HG02938 (cell line): Measurements from ENCODE around the gene KIRREL2.
"Not testable (repeated sequence)": the region's sequence is repeated elsewhere in the genome, so short reads cannot be mapped to it uniquely, and the experiment has no call there.

Source experiments
- ATAC-seq: cut with Tn5 transposase; IDR thresholded peaks from one replicate; pipeline ENCODE4 v1.9.1; 2021; ENCODE audit warnings: mild to moderate bottlenecking, moderate library complexity; ENCODE audit not compliant: unreplicated experiment

Gene KIRREL2

DNA sequence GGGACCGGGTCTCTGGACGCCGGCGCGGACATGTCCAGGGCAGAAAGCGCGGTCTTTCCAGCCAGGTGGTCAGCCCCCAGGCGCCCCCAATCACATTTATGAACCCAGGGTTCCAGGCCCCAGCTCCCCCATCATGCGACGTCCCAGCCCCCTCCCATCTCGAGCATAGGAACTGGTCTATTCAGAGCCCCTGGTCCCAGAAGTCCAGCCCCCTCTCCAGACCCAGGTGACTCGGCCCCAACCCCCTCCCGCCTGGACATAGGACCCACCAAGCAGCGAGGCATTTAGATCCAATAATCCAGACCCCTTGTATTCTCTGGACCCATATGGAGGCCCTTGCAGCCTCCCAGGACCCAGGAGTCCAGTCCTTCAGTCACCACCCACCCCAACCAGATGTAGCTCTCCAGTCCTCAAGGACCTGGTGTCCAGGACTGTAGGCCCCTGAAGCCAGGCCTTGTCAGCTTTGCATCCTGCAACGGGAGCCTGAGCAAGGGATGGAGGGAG, 12.2 kb downstream of the KIRREL2 start:
- ATAC-seq: no peak

DNA sequence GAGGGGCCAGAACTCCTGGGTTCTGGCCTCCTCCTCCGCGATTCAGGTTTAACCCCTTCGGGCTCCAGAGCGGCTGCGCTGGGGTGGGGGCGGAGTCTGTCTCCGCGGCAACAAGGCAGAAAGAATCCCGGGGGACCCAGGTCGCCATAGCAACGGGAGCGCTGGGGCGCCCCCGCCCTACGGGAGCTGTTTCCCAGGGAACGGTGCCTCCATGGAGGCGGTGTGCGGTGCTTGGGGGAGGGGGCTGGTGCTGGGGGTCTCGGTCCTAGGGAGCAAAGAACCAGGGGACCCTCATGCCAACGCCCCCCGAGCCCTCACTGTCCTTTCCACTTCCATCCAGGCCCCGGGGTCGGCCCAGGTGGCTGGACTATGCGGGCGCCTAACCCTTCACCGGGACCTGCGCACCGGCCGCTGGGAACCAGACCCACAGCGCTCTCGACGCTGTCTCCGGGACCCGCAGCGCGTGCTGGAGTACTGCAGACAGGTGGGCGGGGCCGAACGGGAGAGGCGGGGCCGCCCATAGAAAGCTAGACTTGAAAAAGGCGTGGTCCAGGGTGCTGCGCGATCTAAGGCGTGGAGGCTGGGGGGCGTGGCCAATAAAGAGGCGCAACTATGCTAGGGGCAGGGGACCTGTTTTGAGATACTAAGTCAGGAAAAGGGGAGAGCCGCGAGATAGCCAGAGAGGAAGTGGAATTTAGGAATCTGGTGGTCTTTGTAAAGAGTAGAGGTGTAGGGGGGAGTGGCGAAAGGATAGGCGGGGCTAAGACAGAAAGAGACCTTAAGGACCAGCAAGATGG, 12.8 kb downstream of the KIRREL2 start:
- ATAC-seq: no peak

DNA sequence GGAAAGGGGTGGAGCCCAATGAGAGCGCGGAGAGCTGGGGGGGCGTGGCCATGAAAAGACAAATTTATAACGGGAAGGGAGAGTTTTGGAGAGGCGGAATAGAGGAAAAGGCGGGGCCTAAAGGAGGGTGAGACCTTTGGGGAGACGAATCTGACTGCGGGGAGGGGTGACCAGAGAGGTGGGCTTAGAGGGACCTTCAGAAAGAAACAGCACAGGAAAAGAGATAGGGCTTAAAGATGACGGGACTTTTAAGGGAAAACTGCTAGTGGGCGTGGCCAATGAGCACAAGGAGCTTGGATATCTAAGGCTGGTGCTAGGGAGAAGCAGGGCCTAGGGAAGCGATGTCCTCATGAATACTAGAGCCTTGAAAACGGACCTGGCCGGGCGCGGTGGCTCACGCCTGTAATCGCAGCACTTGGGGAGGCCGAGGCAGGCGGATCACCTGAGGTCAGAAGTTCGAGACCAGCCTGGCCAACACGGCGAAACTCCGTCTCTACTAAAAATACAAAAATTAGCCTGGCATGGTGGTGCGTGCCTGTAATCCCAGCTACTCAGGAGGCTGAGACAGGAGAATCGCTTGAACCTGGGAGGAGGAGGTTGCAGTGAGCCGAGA, 13.5 kb downstream of the KIRREL2 start:
- not testable (repeated sequence) for ATAC-seq

DNA sequence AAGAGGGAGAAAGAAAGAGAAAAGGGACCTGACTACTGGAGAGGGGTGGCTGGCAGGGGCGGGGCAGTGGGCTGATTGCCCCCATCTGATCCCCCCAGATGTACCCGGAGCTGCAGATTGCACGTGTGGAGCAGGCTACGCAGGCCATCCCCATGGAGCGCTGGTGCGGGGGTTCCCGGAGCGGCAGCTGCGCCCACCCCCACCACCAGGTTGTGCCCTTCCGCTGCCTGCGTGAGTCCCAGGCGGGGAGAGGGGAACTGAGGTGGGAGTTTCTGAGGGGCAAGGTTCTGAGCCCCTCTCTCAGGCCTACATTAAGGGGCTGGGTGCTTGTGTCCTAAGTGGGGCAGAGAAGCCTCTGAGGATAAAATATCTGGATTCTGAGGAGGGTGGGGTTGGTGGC, 14.1 kb downstream of the KIRREL2 start:
- no peak for ATAC-seq

DNA sequence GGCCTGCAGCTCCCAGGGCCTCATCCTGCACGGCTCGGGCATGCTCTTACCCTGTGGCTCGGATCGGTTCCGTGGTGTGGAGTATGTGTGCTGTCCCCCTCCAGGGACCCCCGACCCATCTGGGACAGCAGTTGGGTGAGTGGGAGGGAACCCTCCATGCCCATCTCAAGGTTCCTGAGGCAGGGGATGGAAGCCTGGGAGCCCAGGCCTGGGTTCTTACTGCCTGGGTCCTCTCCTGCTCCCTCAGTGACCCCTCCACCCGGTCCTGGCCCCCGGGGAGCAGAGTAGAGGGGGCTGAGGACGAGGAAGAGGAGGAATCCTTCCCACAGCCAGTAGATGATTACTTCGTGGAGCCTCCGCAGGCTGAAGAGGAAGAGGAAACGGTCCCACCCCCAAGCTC, 14.9 kb downstream of the KIRREL2 start:
- no peak for ATAC-seq

DNA sequence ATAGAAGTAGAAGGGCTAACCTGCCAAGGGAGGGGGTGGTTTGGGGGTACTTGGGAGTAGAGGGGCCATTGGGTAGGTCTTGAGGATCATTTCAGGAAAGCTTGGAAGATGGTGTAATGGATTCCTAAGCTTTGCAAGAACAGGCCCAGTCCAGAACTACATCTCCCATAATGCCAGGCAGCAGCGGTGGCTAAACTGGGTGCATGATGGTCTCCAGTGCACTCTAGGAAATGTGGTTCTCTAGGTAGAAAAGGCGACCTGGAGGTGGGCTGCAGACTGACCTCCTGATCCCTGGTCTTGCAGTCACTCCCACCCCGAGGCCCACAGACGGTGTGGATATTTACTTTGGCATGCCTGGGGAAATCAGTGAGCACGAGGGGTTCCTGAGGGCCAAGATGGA, 15.5 kb downstream of the KIRREL2 start:
- ATAC-seq: no peak

DNA sequence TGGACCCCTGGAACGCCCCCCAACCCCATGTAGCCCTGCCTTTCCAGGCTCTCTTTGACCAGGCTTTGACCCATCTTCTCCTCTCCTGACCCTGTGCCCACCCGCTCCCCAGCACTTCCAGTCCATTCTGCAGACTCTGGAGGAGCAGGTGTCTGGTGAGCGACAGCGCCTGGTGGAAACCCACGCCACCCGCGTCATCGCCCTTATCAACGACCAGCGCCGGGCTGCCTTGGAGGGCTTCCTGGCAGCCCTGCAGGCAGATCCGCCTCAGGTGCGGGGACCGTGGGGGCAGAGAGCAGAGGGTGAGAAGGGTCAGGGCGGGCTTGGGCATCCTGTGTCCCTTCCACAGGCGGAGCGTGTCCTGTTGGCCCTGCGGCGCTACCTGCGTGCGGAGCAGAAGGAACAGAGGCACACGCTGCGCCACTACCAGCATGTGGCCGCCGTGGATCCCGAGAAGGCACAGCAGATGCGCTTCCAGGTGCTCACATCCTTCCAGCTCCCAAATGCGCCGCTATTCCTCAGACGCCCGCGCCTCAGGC, 17.8 kb downstream of the KIRREL2 start:
- ATAC-seq: no peak

DNA sequence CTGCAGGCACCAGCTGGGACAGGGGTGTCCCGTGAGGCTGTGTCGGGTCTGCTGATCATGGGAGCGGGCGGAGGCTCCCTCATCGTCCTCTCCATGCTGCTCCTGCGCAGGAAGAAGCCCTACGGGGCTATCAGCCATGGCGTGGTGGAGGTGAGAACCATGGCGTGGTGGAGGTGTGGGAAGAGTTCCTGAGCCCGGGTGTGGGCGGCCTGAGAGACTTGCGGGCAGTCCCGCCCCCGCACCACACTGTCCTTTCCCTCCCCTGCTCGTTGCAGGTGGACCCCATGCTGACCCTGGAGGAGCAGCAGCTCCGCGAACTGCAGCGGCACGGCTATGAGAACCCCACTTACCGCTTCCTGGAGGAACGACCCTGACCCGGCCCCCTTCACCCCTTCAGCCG, 22.4 kb downstream of the KIRREL2 start:
- no peak for ATAC-seq

DNA sequence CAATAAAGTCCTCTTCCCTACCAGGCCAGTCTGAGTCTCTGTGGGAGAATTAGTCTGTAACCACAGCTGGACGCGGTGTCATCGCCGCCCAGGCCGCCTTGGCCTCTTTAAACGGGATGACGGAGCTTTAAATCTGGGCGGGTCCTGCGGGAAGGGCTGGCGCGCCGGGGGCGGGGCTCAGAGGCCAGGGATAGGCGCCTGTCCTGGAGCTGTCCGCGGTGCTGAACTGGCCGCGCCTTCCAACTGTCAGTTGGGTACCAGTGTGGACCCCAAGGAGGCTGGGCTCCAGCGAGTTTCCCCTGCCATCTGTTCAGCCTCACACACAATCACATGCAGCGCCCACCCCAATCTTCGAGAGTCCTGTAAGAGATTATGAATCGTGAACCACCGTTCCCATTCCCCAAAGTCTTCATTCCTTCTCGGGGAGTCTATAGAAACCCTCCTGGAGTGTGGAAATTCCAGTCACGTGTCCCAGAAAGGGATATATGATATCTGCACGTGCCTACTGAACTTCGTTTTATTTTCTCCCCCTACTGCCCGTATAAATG, 23.1 kb downstream of the KIRREL2 start:
- ATAC-seq: no peak

DNA sequence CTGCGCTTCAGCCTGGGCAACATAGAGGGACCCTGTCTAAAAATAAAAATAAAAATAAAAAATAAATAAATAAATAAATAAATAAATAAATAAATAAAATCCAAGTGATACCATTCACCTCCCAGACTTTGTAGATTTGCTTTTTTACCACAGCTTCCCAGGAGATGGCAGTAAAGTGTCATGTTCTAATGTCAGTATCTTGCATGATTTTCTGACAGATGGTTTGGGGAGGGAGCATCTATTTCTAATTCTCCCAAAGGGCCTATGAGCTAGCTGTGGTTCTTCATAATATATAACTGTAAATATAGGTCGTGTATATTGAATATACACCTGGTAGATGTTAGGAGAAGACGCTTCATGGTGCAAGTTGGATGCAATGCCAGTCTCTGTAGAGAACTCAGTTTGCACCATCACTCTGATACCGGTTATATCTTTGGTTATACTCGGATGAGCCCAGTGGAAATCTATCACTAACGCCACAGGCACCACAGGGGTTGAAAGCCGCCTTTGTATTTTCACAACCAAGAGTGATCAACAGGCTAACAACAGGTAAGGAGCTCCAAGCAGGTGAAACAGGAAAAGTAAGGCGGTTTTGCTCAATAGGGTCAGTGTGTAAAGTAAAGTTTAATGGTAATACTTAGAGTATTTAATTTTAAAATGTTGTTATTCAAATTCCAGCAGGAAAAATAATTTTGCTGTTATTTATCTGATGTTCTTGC, 25.6 kb downstream of the KIRREL2 start:
- no peak for ATAC-seq

DNA sequence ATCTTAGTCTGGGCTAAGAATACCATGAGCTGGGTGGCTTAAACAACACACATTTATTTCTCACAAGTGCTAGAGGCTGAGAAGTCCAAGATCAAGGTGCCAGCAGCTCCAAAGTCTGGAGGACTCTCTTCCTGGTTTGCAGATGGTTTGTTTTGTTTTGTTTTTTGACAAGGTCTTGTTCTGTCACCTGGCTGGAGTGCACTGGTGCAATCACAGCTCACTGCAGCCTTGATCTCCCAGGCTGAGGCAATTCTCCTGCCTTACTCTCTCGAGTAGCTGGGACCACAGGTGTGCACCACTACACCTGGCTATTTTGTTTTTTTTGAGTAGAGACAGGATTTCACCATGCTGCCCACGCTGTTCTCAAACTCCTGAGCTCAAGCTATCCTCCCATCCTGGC, 27.2 kb downstream of the KIRREL2 start:
- no peak for ATAC-seq

DNA sequence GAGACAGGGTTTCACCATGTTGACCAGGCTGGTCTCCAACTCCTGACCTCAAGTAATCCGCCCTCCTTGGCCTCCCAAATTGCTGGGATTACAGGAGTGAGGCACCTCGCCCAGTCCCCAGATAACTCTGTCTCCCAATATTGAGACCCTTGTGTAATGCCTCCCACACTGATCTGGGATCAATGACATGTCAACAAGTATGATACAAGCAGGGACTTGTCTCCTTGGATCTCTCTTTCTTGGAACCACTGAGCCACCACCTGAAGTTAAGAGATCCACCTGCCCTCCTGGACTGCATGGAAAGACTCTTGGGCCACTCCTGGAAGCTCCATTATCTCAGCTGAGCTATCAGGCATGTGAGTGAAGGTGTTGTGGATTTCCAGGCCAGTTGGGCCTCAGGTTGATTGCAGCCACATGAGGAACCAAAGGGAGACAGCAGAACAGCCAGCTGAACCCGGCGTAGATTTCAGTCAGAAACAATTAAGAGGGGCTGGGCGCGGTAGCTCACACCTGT, 28.6 kb downstream of the KIRREL2 start:
- no peak for ATAC-seq

DNA sequence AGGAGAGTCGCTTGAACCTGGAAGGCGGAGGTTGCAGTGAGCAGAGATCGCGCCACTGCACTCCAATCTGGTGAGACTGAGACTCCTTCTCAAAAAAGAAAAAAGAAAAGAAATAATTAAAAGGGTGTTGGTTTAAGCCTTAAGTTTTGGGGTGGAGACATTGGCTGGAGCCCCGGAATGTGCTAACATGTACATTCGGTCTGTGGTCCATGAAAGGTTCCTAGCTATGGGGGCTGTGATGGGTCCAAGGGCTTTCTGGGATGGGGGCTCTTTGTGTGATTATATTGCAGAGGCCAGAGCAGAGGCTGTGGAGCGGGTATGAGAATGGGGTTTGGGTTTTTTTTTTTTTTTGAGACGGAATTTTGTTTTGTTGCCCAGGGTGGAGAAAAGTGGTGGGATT, 29.2 kb downstream of the KIRREL2 start:
- ATAC-seq: no peak

DNA sequence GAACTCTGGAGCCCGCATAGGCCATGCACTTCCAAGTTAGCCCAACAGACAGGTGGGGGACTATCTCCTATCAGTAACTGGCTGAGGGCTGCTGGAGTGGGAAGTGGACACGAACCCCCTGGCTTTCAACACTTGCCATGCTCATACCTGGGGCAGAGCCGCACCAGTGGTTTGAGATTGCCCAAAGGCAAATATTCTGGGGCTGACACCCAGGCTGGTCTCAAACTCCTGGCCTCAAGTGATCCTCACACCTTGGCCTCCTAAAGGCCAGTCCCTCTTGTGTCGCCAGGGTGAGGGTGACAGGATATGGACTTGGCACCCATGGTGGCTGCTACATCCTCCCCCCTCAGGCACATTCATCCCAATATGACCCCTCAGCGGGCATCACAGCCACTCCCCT, 30.5 kb downstream of the KIRREL2 start:
- ATAC-seq: no peak

DNA sequence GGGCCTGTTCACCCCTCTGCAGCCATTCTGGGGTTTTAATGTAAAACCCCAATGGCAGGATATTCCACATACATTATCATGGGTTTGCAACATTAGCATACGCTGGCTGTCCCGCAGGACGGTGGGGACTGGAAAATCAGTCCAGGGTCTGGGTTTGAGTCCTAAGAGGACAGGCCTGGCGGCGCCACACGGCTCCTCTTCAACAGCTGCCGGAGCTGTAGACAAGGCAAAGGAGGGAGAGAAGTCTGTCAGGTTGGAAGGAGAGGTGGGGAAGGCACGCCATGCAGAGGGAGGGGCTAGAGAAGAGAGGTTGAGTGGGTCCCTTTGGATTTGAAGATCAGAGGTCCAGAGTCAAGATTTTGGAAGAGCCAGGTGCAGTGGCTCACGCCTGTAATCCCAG, 31.7 kb downstream of the KIRREL2 start:
- ATAC-seq: no peak

DNA sequence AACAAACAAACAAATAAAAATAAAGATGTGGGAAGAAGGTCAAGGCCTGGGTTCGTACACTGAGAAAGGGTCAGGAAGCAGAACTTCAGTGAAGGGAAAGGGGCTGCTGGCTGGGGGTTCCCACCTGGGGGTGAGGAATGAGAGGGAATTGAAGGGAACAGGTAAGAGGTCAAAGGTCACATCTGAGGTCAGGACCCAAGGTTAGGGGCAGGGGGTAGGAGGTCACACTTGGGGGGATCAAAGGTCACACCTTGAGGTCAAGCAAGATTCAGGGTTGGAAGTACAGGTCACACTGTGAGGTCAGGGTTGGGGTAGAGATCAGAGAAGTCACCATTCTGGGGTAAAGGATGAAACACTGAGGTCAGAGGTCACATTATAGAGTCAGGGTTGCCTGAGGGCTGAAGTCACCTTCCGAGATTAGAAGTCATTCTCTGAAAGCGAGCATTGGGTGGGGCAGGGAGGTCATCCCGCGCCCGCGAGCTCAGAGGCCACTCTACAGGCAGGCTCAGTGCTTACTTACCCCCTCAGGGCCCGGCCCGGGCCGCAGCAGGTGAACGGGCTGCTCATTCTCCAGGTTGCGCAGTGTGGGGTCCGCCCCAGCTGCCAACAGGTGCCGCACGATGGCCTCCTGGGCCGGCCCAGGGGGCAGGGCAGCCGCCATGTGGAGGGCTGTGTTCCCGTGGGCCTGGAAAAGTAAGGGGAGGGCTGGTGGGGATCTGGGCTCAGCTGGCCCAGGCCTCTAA, 32.8 kb downstream of the KIRREL2 start:
- no peak for ATAC-seq

DNA sequence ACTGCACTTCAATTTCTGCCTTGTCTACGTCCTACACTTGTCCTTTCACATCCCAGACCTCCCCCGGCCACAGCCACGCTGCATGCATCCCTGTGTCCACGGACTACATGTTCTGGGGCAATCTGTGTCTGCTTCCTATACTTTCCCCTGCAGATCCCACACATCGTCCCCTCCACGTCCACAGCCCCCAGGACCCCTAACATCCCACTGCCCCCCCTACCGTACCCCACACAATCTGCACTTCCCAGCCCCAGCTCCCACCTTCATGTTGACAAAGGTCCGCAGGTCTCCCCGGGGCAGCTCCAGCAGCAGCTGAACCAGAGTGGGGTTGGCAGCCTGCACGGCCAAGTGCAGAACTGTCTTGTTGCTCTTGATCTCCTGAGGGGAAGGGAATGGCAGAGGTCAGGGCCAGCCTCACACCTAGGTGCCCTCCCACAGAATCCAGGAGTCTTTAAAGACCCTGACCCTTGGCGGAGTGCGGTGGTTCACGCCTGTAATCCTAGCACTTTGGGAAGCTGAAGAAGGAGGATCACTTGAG, 33.5 kb downstream of the KIRREL2 start:
- no peak for ATAC-seq

DNA sequence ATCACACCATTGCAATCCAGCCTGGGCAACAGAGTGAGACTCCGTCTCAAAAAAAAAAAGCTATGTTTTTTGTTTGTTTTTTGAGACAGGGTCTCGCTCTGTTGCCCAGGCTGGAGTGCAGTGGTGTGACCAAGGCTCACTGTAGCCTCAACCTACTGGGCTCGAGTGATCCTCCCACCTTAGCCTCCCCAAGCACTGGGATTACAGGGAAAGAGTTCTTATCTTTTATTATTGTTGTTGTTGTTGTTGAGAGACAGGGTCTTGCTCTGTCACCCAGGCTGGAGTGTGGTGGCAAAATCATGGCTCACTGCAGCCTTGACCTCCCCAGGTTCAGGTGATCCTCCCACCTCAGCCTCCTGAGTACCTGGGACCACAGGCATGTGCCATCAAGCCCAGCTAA, 35.1 kb downstream of the KIRREL2 start:
- ATAC-seq: not testable (repeated sequence)

DNA sequence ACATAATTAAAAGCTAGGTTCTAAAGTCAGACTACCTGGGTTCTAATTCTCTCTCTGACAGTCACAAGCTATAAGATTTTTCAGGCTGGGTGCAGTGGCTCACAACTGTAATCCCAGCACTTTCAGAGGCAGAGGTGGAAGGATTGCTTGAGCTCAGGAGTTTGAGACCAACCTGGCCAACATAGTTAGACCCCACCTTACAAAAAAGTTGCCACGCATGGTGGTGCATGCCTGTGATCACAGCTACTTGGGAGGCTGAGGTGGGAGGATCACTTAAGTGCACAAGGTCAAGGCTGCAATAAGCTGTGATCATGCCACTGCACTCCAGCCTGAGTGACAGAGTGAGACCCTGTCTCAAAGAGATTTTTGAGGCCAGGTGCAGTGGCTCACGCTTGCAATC, 37.6 kb downstream of the KIRREL2 start:
- no peak for ATAC-seq
